Transverse colon (tissue), 4 donors: ENCODE measurements around the gene PHLDA3. TPM values are rescaled to one million over a fixed set of nuclear protein-coding genes. Genes with fewer than 3 reads are reported as not detected.

Experiments used
- DNase-seq: peaks from one replicate; pipeline ENCODE4 v3.0.0-alpha.2; 2019
- H3K27ac ChIP-seq, 4 donors: fragments of 200-600 bp; sonication (generic); 2 replicates each; pipeline ENCODE4 v1.5.1; 2016 to 2018; ENCODE audit warnings: inconsistent platforms in 4 of 4
- H3K27me3 ChIP-seq: fragments of 200-600 bp; sonication (generic); 2 replicates; pipeline ENCODE4 v1.5.1; 2017; ENCODE audit warnings: inconsistent platforms
- H3K36me3 ChIP-seq, 4 donors: fragments of 200-600 bp; sonication (generic); 2 replicates each; pipeline ENCODE4 v1.5.1; 2017 to 2019; ENCODE audit warnings: inconsistent platforms in 4 of 4
- H3K4me1 ChIP-seq, 4 donors: fragments of 200-600 bp; sonication (generic); 2 replicates each; pipeline ENCODE4 v1.5.1; 2017 to 2020; ENCODE audit warnings: inconsistent platforms in 4 of 4
- H3K4me3 ChIP-seq, 4 donors: fragments of 200-600 bp; sonication (generic); 1 replicate in 1 of 4; 2 replicates in 3 of 4; pipeline versions ENCODE4 v1.5.1 to v1.6.1; 2017 to 2019; ENCODE audit warnings: inconsistent platforms in 4 of 4
- H3K9me3 ChIP-seq, 2 donors: fragments of 200-600 bp; sonication (generic); 2 replicates each; pipeline ENCODE4 v1.5.1; 2017 to 2019; ENCODE audit warnings: inconsistent platforms in 2 of 2
- EP300 ChIP-seq: sonication (generic); formaldehyde crosslinking; IDR thresholded peaks from one replicate; pipeline ENCODE4 v1.6.1; 2017; ENCODE audit warnings: antibody characterized with exemption, low read depth
- POLR2A ChIP-seq: fragments of 450-650 bp; IDR thresholded peaks from one replicate; pipeline ENCODE4 v1.6.1; 2016; ENCODE audit warnings: antibody characterized with exemption, mild to moderate bottlenecking, moderate library complexity
- POLR2AphosphoS5 ChIP-seq, 3 donors: sonication (generic); formaldehyde crosslinking; IDR thresholded peaks; one replicate each; pipeline ENCODE4 v1.6.1; 2016; ENCODE audit warnings: antibody characterized with exemption in 3 of 3
- WGBS, 2 donors: methylation state at CpG; one replicate each; pipeline ENCODE4 v1.1.5; 2018; ENCODE audit warnings: low coverage in 1 of 2; 5-methylcytosine and 5-hydroxymethylcytosine counted together
- in situ Hi-C, 4 donors: fragments of 200-750 bp; cut with MboI; loops; one replicate each; pipeline versions ENCODE4 v1.15.0 to v1.15.1; 2017; ENCODE audit warnings: low sequenced_read_pairs in 3 of 4, low pct_ligation_motif_present in 1 of 4, low pct_unique_long_range_greater_than_20kb in 1 of 4
- intact Hi-C: fragments of 100-400 bp; cut with DNase I; formaldehyde crosslinking; loops from one replicate; pipeline ENCODE4 v1.15.1; 2023; ENCODE audit warnings: low total_unique reads
- total RNA-seq, 4 donors: library from RNA; depleted of rRNA; stranded (reverse); fragments of >200 nt; gene quantifications; one replicate each; pipeline ENCODE4 v1.1.0, GENCODE V29; 2016
- TF ChIP-seq, protein P1 (sequence below), 5 experiments: fragments of 200-600 bp in 3 of 5; fragments of 450-650 bp in 2 of 5; sonication (generic) in 3 of 5; IDR thresholded peaks; 1 replicate in 2 of 5; 2 replicates in 3 of 5; pipeline ENCODE4 v1.5.1; 2016 to 2017; ENCODE audit warnings: antibody characterized with exemption in 5 of 5, inconsistent platforms in 3 of 5, mild to moderate bottlenecking in 2 of 5, moderate library complexity in 1 of 5

Gene PHLDA3
- total RNA-seq, 4 donors from 2014 or later: 19.4 to 47.6 (median 31.5) TPM

DNA sequence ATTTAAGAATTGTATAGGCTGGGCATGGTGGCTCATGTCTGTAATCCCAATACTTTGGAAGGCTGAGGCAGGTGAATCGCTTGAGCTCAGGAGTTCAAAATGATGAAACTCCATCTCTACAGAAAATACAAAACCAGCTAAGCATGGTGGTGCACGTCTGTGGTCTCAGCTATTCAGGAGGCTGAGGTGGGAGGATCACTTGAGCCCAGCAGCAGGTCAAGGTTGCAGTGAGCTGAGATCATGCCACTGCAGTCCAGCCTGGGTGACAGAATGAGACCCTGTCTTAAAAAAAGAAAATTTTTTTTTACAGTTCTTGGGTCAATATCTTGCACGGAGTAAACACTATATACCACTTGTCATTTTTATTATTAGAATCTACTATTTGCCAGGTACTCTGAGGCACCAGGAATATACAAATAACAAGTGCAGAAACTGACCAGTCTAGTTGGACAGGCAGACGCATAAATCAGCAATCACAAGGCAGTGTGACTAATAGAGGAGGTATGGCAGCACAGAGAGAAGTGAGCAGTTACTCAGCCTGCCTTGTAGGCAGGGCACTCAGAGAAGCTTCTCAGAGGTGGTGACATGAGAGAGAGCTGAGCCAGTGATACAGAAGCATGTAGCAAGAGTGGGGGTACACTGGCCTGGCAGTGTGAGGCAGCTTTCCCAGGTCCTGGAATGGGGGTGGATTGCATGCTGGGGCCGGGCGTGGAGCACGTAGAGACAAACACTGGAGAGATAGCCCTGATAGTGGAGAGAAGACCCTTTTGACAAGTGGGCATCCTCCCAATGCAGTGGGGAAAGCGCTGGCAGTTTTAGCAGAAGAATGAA lies 8.0 kb downstream of the PHLDA3 start:
- Histone ChIP-seq H3K4me3 (no peak overlapping the region), H3K27me3 (no peaks in the 10 kb centered on the region), H3K9me3 (no peaks in the 10 kb centered on the region), H3K36me3 (peaks cover 0 to 4% (median 0%) of the 10 kb centered on the region in 4 donors), H3K4me1 (peaks cover 15 to 55% (median 31%) of the 10 kb centered on the region in 4 donors), H3K27ac (peak overlapping the region; percentile 71 to 98 (median 85))
- intact Hi-C loops: no loop called here
- peak; percentile 47 for DNase-seq
- TF ChIP-seq, protein P1, sequence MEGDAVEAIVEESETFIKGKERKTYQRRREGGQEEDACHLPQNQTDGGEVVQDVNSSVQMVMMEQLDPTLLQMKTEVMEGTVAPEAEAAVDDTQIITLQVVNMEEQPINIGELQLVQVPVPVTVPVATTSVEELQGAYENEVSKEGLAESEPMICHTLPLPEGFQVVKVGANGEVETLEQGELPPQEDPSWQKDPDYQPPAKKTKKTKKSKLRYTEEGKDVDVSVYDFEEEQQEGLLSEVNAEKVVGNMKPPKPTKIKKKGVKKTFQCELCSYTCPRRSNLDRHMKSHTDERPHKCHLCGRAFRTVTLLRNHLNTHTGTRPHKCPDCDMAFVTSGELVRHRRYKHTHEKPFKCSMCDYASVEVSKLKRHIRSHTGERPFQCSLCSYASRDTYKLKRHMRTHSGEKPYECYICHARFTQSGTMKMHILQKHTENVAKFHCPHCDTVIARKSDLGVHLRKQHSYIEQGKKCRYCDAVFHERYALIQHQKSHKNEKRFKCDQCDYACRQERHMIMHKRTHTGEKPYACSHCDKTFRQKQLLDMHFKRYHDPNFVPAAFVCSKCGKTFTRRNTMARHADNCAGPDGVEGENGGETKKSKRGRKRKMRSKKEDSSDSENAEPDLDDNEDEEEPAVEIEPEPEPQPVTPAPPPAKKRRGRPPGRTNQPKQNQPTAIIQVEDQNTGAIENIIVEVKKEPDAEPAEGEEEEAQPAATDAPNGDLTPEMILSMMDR (IDR thresholded peaks at IDR 0.05): no peak
- TF ChIP-seq EP300 (peak; percentile 66), POLR2A (peak; percentile 9), POLR2AphosphoS5 (IDR thresholded peaks at IDR 0.05) (peak; percentile 83 to 86 (median 84))
- in situ Hi-C loops: no loop called here
- 64 to 76% methylated on average over 3 to 8 of the region's 8 CpGs for WGBS, 2 donors

- no peaks in the 10 kb centered on the region for H3K9me3 ChIP-seq
- 95% methylated on average over 5 of the region's 5 CpGs; no CpG with 5 or more reads in 1 of the 2 donors for WGBS, 2 donors
- no peak overlapping the region for H3K4me3 ChIP-seq
- TF ChIP-seq EP300 (no peak), POLR2AphosphoS5 (IDR thresholded peaks at IDR 0.05) (no peak), POLR2A (no peak)
- TF ChIP-seq, protein P1 (IDR thresholded peaks at IDR 0.05): no peak
- H3K36me3 ChIP-seq: no peaks in the 10 kb centered on the region
- peak overlapping the region in 2 of 4 donors; percentile 84 to 98 for H3K27ac ChIP-seq
- peaks cover 15 to 55% (median 26%) of the 10 kb centered on the region in 4 donors for H3K4me1 ChIP-seq
- intact Hi-C loops (loop anchor here (5.0 kb wide), 1 partner anchor 1708 kb away; no protein-coding TSS in a partner anchor), in situ Hi-C loops (no loop called here)
- DNase-seq: no peak
- H3K27me3 ChIP-seq: no peaks in the 10 kb centered on the region
These were observed 9.2 kb downstream of the PHLDA3 start for GRCh38 chr1:201459775-201460174.

GRCh38 chr1:201459052-201459451 lies 9.9 kb downstream of the PHLDA3 start:
- Histone ChIP-seq H3K4me1 (peaks cover 15 to 55% (median 26%) of the 10 kb centered on the region in 4 donors), H3K27ac (no peak overlapping the region)

DNA sequence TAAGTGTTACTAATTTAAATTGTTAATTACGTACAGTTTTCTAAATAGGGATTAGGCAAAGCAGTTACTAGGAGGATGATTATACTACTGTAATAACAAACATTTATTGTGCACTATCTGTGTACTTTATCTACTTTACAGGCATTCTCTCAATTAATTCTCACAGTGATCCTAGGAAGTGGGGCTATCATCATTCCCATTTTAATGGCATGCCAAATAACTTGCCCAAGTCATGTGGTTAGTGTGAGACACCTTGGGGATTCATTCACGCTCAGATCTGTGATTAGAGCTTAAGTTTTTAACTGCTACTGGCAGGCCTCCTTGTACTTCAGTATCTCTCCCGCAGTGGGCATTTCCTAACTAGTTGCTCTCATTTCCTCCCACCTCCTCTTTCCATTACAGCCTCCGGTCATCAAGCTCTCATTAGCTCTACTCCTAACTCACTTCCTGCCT lies 11.5 kb downstream of the PHLDA3 start:
- WGBS, 2 donors: 56 to 67% methylated on average over 3 to 4 of the region's 4 CpGs
- intact Hi-C loops (loop anchor here (5.0 kb wide), 1 partner anchor 1710 kb away; no protein-coding TSS in a partner anchor), in situ Hi-C loops (no loop called here)
- no peaks in the 10 kb centered on the region for H3K27me3 ChIP-seq
- no peaks in the 10 kb centered on the region for H3K9me3 ChIP-seq
- H3K36me3 ChIP-seq: no peaks in the 10 kb centered on the region
- peaks cover 11 to 46% (median 20%) of the 10 kb centered on the region in 4 donors for H3K4me1 ChIP-seq
- TF ChIP-seq, protein P1 (IDR thresholded peaks at IDR 0.05): no peak
- TF ChIP-seq POLR2AphosphoS5 (IDR thresholded peaks at IDR 0.05): no peak
- no peak for TF ChIP-seq EP300
- no peak for TF ChIP-seq POLR2A
- H3K4me3 ChIP-seq: no peak overlapping the region
- no peak for DNase-seq
- H3K27ac ChIP-seq: peak overlapping the region; percentile 67 to 85 (median 78)

More at GRCh38 chr1:201459052-201459451, 9.9 kb downstream of the PHLDA3 start:
- no peak for DNase-seq
- no peaks in the 10 kb centered on the region for H3K36me3 ChIP-seq
- TF ChIP-seq POLR2A (no peak), EP300 (no peak), POLR2AphosphoS5 (IDR thresholded peaks at IDR 0.05) (no peak)
- TF ChIP-seq, protein P1 (IDR thresholded peaks at IDR 0.05): no peak
- H3K4me3 ChIP-seq: no peak overlapping the region
- in situ Hi-C loops (no loop called here), intact Hi-C loops (loop anchor here (5.0 kb wide), 1 partner anchor 1708 kb away; no protein-coding TSS in a partner anchor)
- no peaks in the 10 kb centered on the region for H3K9me3 ChIP-seq
- no peaks in the 10 kb centered on the region for H3K27me3 ChIP-seq
- WGBS, 2 donors: 82 to 95% methylated on average over 3 of the region's 3 CpGs
